DND-41 (cell line): Measurements from ENCODE around the gene MAP2K2.

Experiments used
- ATAC-seq: fragments of 200-7000 bp; cut with Tn5 transposase; 3 replicates; pipeline ENCODE4 v1.9.1; 2021; ENCODE audit warnings: low read depth; ENCODE audit not compliant: insufficient read depth
- DNase-seq: peaks from one replicate; pipeline ENCODE4 v3.0.0-alpha.2; 2020
- H2AFZ ChIP-seq: 2 replicates; pipeline ENCODE4 v1.6.0; 2012; ENCODE audit warnings: low read depth, low read length
- H3K27ac ChIP-seq: 2 replicates; pipeline ENCODE4 v1.5.1; 2012; ENCODE audit warnings: low read length, inconsistent platforms
- H3K27me3 ChIP-seq: fragments of 200-600 bp; sonication (generic); 2 replicates; pipeline ENCODE4 v1.6.0; 2012; ENCODE audit warnings: low read length, mild to moderate bottlenecking, inconsistent platforms; ENCODE audit not compliant: insufficient read depth, poor library complexity
- H3K36me3 ChIP-seq: 2 replicates; pipeline ENCODE4 v1.5.1; 2012; ENCODE audit warnings: low read length, inconsistent platforms; ENCODE audit not compliant: insufficient read depth
- H3K4me1 ChIP-seq: 2 replicates; pipeline ENCODE4 v1.5.1; 2012; ENCODE audit warnings: mild to moderate bottlenecking, low read length; ENCODE audit not compliant: insufficient read depth
- H3K4me2 ChIP-seq: 2 replicates; pipeline ENCODE4 v1.6.0; 2012; ENCODE audit warnings: mild to moderate bottlenecking, moderate library complexity, low read length, inconsistent platforms; ENCODE audit not compliant: insufficient read depth
- H3K4me3 ChIP-seq, 2 experiments: fragments of 200-600 bp in 1 of 2; shearing (Covaris generic) in 1 of 2; 2 replicates each; pipeline ENCODE4 v1.5.1; 2012 to 2016; ENCODE audit warnings: inconsistent platforms in 2 of 2, low read length in 2 of 2, mild to moderate bottlenecking in 2 of 2, low read depth in 1 of 2, moderate library complexity in 1 of 2
- H3K79me2 ChIP-seq: 2 replicates; pipeline ENCODE4 v1.6.0; 2012; ENCODE audit warnings: low read length, inconsistent platforms; ENCODE audit not compliant: insufficient read depth
- H3K9ac ChIP-seq: 2 replicates; pipeline ENCODE4 v1.6.0; 2012; ENCODE audit warnings: low read depth, mild to moderate bottlenecking, inconsistent platforms, low read length, moderate library complexity
- H3K9me3 ChIP-seq: 2 replicates; pipeline ENCODE4 v1.5.1; 2012; ENCODE audit warnings: low read length, moderate library complexity, mild to moderate bottlenecking, inconsistent platforms; ENCODE audit not compliant: insufficient read depth, severe bottlenecking
- H4K20me1 ChIP-seq: 2 replicates; pipeline ENCODE4 v1.6.0; 2012; ENCODE audit warnings: low read length; ENCODE audit not compliant: insufficient read depth
- EZH2 ChIP-seq: IDR thresholded peaks from 3 replicates; pipeline ENCODE4 v1.6.1; 2012; ENCODE audit warnings: borderline replicate concordance, low read depth, mild to moderate bottlenecking, moderate library complexity, low read length, inconsistent platforms; ENCODE audit not compliant: severe bottlenecking
- TF ChIP-seq, protein P1 (sequence below): IDR thresholded peaks from 2 replicates; pipeline ENCODE4 v1.5.1; 2012; ENCODE audit warnings: borderline replicate concordance, low read length, moderate library complexity, mild to moderate bottlenecking; ENCODE audit not compliant: poor library complexity, severe bottlenecking; ENCODE audit errors: extremely low read depth

MAP2K2 gene

DNA sequence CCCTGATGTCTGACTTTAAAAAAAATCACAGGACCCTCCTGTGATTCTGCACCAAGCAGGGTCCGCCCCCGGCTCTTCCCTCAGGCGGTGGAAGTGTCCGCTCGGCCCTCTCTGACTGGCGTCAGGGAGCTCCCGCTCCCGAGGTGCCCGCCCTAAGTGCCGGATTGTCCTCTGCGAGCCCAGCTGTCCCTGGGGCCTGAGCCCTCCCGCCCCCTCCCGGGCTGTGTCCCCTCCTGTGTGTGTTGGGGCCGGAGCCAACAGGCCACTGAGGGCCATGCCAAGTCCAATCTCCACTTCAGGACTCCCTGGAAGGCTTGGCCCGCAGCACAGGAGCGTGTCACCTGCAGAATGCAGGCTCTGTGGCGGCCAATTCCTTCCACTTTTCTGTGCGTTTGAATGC, 25.4 kb downstream of the MAP2K2 start:
- Histone ChIP-seq H3K4me1 (peaks cover 5% of the 10 kb centered on the region), H3K9me3 (no peaks in the 10 kb centered on the region), H4K20me1 (peaks cover 7% of the 10 kb centered on the region; the same call in 1 of the 2 replicates), H3K27ac (no peak overlapping the region), H2AFZ (no peak overlapping the region), H3K4me3 (no peak overlapping the region), H3K36me3 (peaks cover 96% of the 10 kb centered on the region), H3K9ac (no peak overlapping the region), H3K79me2 (peaks cover 8% of the 10 kb centered on the region), H3K27me3 (no peaks in the 10 kb centered on the region), H3K4me2 (no peak overlapping the region)
- DNase-seq (no peak), ATAC-seq (no peak)
- TF ChIP-seq EZH2: no peak
- TF ChIP-seq, protein P1, sequence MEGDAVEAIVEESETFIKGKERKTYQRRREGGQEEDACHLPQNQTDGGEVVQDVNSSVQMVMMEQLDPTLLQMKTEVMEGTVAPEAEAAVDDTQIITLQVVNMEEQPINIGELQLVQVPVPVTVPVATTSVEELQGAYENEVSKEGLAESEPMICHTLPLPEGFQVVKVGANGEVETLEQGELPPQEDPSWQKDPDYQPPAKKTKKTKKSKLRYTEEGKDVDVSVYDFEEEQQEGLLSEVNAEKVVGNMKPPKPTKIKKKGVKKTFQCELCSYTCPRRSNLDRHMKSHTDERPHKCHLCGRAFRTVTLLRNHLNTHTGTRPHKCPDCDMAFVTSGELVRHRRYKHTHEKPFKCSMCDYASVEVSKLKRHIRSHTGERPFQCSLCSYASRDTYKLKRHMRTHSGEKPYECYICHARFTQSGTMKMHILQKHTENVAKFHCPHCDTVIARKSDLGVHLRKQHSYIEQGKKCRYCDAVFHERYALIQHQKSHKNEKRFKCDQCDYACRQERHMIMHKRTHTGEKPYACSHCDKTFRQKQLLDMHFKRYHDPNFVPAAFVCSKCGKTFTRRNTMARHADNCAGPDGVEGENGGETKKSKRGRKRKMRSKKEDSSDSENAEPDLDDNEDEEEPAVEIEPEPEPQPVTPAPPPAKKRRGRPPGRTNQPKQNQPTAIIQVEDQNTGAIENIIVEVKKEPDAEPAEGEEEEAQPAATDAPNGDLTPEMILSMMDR: no peak

DNA sequence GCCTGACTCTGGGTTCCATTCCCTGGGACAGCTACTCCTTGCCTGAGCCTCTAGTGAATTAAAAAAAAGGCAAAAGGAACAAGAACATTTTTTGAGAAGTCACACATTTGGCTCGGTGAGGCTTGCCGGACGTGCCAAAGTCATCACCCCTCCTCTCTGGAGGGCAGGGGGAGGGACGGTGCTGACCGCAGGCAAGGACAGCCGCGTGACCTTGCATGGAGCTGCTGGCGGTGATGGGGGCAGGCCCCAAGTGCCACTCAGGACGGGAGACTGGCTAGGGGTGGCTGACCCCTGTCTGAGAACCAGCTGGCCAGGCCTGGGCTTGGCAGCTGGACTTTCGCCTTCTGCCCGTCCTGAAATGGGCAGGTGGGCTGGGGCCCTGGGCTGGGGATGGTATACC, 26.4 kb downstream of the MAP2K2 start:
- Histone ChIP-seq H2AFZ (no peak overlapping the region), H3K4me2 (no peak overlapping the region), H3K36me3 (peaks cover 92% of the 10 kb centered on the region), H3K27me3 (no peaks in the 10 kb centered on the region), H4K20me1 (no peaks in the 10 kb centered on the region), H3K9me3 (no peaks in the 10 kb centered on the region), H3K79me2 (no peaks in the 10 kb centered on the region), H3K9ac (no peak overlapping the region), H3K4me3 (no peak overlapping the region), H3K4me1 (no peaks in the 10 kb centered on the region), H3K27ac (no peak overlapping the region)
- no peak for DNase-seq
- TF ChIP-seq EZH2: no peak
- TF ChIP-seq, protein P1: no peak
- no peak for ATAC-seq

DNA sequence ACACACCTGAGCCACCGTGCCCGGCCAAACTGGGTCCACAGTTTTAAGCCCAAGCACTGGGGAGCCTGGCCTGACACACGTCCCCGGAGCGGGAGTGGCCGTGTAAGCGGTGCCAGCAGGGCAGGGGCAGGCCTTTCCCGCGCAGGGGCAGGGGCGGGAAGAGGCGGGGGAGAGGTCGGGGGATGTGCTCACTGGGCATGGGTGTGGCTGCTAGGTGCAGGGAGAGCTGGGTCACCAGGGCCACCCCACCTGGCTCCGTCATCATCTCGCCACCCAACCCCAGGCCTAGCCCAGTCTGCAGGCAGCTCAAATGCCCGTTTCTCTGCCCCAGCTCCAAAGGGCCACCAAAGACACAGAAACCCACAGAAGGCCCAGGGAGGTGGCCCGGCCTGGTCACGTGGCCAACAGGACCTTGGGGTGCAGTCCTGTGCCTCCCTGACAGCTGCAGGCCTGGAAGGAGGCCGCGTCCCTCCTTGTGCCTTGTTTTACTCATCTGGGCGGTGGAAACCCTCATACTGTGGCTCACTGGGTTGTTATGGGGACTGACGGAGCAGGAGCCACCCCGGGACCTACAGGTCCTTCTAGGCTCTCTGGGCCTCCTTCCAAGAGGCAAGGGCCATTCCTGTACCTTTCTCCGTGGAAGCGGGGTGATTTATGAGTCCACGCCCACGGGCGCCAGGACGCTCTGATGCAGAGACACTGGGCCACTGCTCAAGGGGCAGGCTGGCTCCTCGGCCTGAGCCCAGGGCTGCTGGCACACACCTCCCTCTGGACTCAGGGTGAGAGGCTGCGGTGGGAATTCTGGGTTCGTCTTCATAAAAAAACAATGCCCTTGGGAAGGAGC, 27.7 kb downstream of the MAP2K2 start:
- H3K79me2 ChIP-seq: no peaks in the 10 kb centered on the region
- no peaks in the 10 kb centered on the region for H4K20me1 ChIP-seq
- H3K9me3 ChIP-seq: no peaks in the 10 kb centered on the region
- H2AFZ ChIP-seq: no peak overlapping the region
- H3K4me2 ChIP-seq: no peak overlapping the region
- TF ChIP-seq, protein P1: no peak
- TF ChIP-seq EZH2: no peak
- DNase-seq: no peak
- H3K27me3 ChIP-seq: no peaks in the 10 kb centered on the region
- H3K36me3 ChIP-seq: peaks cover 90% of the 10 kb centered on the region
- H3K9ac ChIP-seq: no peak overlapping the region
- no peak overlapping the region for H3K4me3 ChIP-seq
- ATAC-seq: no peak
- H3K27ac ChIP-seq: no peak overlapping the region
- H3K4me1 ChIP-seq: no peaks in the 10 kb centered on the region
